GM21723 (cell line): ENCODE data around the gene NHLRC4.
"Not testable (repeated sequence)": the region's sequence is repeated elsewhere in the genome, so short reads cannot be mapped to it uniquely, and the experiment has no call there.

Experiments used
- ATAC-seq: cut with Tn5 transposase; IDR thresholded peaks from one replicate; pipeline ENCODE4 v1.9.1; 2021; ENCODE audit warnings: mild to moderate bottlenecking, moderate library complexity; ENCODE audit not compliant: unreplicated experiment

The NHLRC4 gene

DNA sequence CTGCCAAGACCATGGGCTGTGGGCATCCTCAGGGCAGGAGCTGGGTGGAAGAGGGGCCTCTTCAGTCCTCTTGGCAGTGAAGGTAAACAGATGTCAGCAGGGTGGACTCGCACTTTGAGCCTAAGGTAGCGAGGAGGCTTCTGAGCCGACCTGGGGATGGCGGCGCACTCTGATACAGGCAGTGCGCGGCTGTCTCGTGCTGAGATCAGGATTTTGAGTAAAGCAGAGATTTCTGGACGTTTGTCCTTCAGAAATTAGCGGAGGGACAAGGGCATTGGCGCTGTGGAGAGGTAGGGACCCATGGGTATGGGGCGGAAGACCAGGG lies 29.9 kb downstream of the NHLRC4 start:
- no peak for ATAC-seq

DNA sequence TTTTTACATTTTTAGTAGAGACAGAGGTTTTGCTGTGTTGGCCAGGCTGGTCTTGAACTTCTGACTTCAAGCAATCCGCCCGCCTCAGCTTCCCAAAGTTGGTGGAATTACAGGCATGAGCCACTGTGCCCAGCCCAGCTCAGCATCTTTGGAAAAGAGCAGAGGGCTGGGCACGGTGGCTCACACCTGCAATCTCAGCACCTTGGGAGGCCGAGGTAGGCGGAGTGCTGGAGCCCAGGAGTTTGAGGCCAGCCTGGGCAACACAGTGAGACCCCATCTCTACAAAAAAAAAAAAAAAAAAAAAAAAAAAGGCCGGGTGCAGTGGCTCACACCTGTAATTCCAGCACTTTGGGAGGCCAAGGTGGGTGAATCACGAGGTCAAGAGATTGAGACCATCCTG lies 30.9 kb downstream of the NHLRC4 start:
- ATAC-seq = not testable (repeated sequence)

DNA sequence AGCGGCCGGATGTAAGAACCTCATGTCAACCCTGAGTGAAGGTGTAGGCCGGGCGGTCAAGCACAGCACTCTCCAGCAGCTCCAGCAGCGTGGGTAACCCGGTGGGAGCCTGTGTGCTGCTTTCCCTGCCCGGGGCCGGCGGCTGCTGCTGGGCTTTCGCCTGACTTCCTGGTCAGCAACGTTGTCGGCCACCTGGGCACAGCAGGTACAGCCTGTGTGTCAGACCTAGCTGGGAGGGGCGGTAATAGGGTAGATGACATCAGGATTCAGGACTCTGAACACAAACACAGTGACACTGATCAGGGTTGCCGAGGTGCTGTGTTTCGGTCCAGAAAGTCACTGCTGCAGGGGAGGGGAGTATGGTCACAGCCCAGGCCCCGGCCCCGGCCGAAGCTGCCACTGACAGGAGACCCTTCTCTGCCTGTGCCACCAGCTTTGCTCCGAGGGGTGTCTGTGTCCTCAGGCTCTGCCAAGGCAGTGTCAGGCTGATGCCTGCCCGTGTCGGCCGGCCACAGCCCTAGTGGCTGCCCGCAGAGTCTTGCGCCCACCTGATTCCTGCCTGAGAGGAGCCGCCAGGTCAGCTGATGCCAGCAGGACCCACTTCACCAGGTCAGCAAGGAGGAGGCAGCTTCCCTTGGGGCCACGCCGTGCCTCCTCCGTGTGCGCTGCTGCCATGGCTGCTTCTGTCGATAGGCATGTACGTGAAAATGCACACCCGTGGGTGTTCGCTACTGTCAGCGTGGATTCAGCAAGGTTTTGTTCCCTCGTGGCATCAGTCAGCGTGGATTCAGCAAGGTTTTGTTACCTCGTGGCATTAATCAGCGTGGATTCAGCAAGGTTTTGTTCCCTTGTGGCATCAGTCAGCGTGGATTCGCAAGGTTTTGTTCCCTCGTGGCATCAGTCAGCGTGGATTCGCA lies 32.3 kb downstream of the NHLRC4 start:
- ATAC-seq = no peak

DNA sequence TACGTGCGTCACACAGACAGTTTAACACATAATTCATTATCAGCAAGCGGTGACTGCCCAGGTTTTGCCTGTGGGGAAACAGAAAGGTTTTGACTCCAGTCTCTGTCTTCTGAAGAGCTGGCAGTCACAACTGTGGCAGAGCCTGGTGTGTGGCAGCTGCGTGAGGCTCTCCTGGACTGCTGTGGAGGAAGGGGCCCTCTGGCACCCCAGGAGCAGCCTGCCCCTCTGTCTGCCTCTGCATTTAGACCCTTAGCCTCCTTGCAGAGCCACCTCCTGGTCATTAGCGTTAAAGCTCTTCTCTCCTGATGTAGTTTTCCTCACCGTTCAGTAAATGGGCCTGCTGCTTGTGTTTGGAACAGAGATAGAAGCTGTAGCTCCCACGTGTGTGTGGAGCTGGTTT lies 34.0 kb downstream of the NHLRC4 start:
- no peak for ATAC-seq

DNA sequence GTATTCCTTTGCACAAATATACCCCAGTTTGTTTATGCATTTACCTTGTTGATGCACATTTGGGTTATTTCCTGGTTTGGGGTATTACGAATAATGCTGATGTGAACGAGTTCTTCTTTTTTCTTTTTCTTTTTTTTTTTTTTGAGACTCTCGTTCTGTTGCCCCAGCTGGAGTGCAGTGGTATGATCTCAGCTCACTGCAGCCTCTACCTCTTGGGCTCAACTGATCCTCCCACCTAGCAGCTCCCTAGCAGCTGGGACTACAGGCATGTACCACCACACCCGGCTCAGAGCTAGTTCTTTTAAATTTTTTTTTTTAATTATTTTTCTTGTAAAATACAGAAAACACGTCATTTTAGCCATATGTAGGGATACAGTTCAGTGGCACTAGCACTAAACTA lies 37.1 kb downstream of the NHLRC4 start:
- no peak for ATAC-seq

DNA sequence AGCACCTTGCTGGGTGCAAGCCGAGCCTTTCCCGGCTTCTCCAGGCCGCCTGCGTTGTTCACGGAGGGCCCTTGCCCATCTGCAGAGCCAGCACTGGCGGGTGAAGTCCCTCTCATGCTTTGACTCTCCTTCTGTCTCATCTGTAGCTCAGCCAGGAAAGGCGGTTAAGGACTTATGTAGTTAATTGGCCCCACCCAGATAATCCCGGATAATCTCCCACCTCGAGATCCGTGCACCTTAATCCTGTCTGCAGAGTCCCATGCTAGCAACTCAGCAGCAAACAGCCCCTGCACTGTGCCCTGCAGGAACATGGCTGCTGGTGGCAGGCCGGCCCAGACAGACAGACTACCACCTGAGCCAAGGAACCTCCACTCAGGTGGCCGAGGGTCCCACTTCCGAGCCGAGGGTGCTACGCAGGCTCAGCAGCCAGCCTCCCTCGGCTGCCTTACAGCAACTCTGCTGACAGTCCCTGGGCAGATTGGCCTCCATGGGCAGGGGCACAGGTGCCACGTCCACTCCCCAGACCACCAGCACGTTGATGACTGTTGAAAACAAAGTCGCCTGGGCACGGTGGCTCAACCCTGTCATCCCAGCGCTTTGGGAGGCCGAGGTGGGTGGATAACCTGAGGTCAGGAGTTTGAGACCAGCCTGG lies 40.0 kb downstream of the NHLRC4 start:
- no peak for ATAC-seq

DNA sequence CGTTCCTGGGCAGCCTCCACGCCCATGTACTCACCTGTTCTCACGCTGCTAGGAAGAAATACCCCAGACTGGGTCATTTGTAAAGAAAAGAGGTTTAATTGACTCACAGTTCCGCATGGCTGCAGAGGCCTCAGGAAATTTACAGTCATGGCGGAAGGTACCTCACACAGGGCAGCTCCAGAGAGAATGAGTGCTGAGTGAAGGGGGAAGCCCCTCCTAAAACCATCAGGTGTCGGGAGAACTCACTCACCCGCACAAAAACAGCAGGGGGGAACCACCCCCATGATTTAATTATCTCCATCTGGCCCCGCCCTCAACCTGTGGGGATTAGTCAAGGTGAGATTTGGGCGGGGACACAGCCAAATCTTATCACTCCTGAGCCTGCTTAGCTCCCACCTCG lies 41.2 kb downstream of the NHLRC4 start:
- ATAC-seq = no peak

DNA sequence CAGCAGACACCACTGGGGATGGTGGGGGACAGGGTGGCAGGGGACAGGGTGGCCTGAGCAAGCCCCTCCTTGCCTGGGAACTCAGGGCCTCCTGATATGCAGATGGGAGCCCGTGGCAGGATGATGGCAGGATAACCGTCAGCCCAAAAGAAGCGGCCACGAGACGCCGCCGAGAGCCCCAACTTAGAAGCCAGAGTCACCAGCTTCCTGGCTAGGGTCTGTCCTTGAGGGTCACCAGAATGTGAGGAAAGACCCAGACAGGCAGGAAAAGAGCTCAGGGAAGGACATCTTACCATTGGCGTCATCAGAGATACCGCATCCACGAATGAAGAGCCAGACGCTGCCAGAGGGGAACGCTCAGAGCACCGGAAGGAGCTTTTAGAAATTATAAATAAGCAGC lies 42.5 kb downstream of the NHLRC4 start:
- no peak for ATAC-seq

DNA sequence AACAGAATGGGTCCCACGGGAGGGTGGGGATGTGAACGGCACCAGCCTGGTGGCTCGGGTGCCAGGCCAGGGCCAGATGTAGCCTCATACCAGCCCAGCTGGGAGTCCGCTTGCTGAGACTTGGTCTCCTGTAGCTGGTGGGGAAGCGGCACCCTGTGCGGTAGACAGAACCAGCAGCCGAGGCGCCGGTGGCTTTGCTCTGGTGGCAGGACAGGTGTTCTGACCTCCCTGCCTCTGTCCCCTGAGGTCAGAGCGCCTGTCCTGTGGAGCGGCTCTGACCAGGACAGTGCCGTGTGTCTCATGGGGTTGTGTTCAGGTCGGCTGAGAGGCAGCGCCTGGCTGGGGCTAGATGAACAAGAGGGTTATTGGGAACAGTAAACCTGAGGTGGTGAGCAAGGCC lies 43.2 kb downstream of the NHLRC4 start:
- no peak for ATAC-seq

DNA sequence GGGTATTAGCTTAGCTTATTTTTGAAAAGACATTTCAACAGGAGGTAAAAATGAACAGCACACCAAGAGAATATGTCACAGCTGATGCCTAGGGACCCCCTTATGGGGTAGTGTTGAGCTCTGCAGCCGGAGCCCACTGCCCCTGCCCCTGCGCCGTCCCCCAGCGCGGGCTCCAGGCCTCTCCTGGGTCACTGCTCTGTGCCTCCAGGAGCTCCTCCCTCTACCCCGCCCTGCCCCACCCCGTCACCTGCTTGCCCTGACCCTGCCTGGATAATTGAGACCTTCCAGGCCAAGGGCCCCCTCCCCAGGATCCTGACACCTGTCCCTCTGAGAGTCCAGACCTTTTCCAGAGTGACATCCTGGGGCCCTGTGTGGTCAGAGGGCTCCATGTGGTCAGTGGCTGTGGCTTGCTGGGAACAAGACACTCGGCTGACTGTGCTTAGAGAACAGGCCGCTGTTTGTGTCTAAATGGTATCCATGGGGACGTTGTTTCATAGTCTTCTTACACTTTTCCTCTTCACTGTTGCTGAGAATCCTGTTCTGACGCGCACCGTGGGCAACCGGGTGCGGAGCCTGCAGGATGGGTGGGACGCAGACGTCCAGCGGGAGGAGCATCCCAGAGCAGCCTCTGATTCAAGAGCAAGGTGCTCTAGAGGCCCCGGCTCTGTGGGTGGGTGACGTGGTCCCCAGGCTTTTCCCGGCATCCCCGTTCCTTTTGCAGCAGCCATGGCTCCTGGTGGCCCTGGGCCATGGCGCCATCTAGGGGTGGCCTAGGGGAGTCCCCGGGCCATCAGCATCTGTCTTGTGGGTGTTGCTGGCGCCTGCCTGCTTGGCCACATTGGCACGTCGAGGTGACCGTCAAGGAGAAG lies 43.9 kb downstream of the NHLRC4 start:
- no peak for ATAC-seq

DNA sequence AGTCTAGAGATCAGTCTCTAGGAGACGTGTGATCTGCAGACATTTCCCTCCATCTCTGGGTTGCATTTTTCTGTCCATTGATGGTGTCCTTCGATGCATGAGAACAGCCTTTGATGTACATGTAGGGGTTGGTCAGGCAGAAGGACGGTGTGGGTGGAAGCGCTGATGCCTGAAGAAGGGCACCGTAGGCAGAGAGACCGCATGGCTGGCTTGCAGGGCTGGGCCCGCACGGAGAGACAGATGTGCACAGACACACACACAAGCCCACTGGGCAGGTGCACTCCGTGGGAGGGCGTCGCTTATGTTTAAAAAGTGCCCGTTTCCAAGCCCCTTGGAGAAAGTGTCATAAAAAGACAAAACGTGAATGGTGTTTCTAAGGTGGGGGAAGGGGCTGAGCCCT lies 48.3 kb downstream of the NHLRC4 start:
- no peak for ATAC-seq

DNA sequence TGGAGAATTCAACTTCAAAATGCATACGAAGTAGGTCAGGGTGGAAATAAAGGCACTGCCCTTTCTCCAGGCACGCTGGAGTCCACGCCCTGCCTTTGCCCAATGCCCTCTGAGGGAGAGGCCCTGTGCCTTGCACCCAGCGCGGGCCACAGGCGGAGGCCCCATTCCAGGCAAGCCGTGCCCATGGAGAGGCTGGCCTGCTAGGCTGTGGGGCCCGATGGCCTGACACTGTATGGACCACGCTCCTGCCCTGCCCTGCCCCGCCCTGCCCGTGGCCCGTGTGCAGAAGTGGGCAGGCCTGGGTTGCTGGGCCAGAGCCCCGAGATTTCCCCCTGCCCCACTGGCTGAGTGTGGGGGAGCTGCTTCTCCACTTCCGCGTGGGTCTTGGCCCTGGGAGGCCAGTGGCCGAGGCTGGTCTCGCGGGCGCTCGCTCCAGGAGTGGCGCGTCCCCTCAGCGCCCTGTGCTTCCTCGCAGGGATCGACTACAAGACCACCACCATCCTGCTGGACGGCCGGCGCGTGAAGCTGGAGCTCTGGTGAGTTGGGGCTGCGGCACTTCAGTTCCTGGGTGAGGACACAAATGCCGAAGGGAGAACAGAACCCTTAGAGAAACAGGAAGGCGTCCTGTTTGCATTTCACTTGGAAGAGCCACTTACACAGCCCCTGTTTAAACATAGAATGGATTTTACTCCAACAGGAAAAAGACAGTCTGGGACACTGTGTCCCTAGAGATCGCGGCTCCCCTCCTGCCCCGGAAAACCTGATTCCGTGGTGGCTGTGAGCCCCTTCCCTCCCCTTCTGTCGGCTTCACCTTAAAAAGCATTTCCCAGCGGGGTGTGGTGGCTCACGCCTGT lies 50.2 kb downstream of the NHLRC4 start:
- no peak for ATAC-seq

DNA sequence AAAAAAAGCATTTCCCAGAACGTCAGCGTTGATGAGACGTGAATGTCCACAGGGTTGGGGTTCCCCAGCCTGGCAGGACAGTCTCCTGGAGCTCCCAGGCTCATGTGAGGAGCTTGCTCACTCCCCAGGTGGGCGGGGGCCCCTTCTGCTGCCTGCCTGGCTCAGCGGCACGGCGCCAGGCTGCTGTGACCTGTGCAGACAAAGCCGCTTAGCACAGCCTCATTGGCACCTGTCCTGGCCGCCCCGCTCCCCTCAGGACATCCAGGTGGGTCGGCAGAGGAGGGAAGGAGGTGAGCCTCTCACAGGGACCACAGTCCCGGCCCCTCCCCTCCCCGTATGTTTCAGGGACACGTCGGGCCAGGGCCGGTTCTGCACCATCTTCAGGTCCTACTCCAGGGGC lies 51.0 kb downstream of the NHLRC4 start:
- ATAC-seq = no peak
